Ovary (tissue), 9 donors: Measurements from ENCODE around the gene TEX54. TPM values are rescaled to one million over a fixed set of nuclear protein-coding genes. Genes with fewer than 3 reads are reported as not detected.
"Not testable (repeated sequence)": the region's sequence is repeated elsewhere in the genome, so short reads cannot be mapped to it uniquely, and the experiment has no call there.

Experiments
- DNase-seq, 5 donors: peaks; one replicate each; pipeline ENCODE4 v3.0.0-alpha.2; 2019 to 2020
- H3K27ac ChIP-seq, 2 donors: fragments of 200-600 bp; one replicate each; pipeline versions ENCODE4 v1.5.1 to v1.8.0; 2019 to 2022
- H3K27me3 ChIP-seq: fragments of 200-600 bp; one replicate; pipeline ENCODE4 v1.8.0; 2022
- H3K36me3 ChIP-seq: fragments of 200-600 bp; sonication (generic); one replicate; pipeline ENCODE4 v1.5.1; 2019
- H3K4me1 ChIP-seq: one replicate; pipeline ENCODE4 v1.8.1; 2013; ENCODE audit warnings: mild to moderate bottlenecking, moderate library complexity; ENCODE audit not compliant: insufficient read depth
- H3K4me3 ChIP-seq: fragments of 200-600 bp; sonication (generic); one replicate; pipeline ENCODE4 v1.5.1; 2017
- H3K9me3 ChIP-seq, 2 donors: fragments of 200-600 bp in 1 of 2; sonication (generic) in 1 of 2; one replicate each; pipeline versions ENCODE4 v1.5.1 to v1.8.1; 2013 to 2019; ENCODE audit warnings: mild to moderate bottlenecking in 1 of 2, moderate library complexity in 1 of 2
- EP300 ChIP-seq: sonication (generic); formaldehyde crosslinking; IDR thresholded peaks from one replicate; pipeline ENCODE4 v1.6.1; 2017; ENCODE audit warnings: antibody characterized with exemption
- POLR2A ChIP-seq: fragments of 450-650 bp; IDR thresholded peaks from one replicate; pipeline ENCODE4 v1.6.1; 2017; ENCODE audit warnings: antibody characterized with exemption, mild to moderate bottlenecking, moderate library complexity
- WGBS, 3 donors: extraction: QIAGEN DNeasy Blood & Tissue Kit in 1 of 3; methylation state at CpG; one replicate each; pipeline versions ENCODE4 v1.1.5 to v1.1.7; 2013 to 2017; 5-methylcytosine and 5-hydroxymethylcytosine counted together
- intact Hi-C, 4 donors: fragments of 100-400 bp; cut with DNase I; formaldehyde crosslinking; loops; one replicate each; pipeline versions ENCODE4 v1.11.0 to v1.15.1; 2022 to 2023
- polyA plus RNA-seq, 2 donors: library from polyadenylated mRNA; stranded (reverse); fragments of 200-250 nt in 1 of 2; fragments of 350-450 nt in 1 of 2; fragmentation: Illumina TruSeq in 1 of 2; extraction: RNeasy Lipid Tissue Mini Kit (QIAGEN cat#74804) in 1 of 2; gene quantifications; one replicate each; pipeline ENCODE4 v1.2.3, GENCODE V29; 2013 to 2014
- total RNA-seq, 7 donors: library from RNA; depleted of rRNA in 2 of 7; stranded (reverse); fragments of >200 nt in 2 of 7; fragmentation: NEBNext Ultra II Directional in 3 of 7; extraction: Animal tissue kit (Norgen Biotek cat#: 25700) in 3 of 7; gene quantifications; one replicate each; pipeline versions ENCODE4 v1.1.0 to v1.2.4, GENCODE V29; 2016 to 2023
- TF ChIP-seq, protein P1 (sequence below), 3 donors: fragments of 450-650 bp in 2 of 3; fragments of 200-600 bp in 1 of 3; IDR thresholded peaks; one replicate each; pipeline versions ENCODE4 v1.5.1 to v1.8.0; 2016 to 2022; ENCODE audit warnings: antibody characterized with exemption in 3 of 3, mild to moderate bottlenecking in 1 of 3
- donor health status: DM: no; HTN: no; CAD: no; lungs with moderate emphysema.
- donor health status: DM: no; HTN: no; CAD: no.
- donor health status: Bipolar disorder and iron deficiency.
- donor health status: DM: yes; HTN: yes; CAD: no.
- donor health status: DM: no; HTN: no; CAD: no.
- donor health status: DM: yes; HTN: yes; CAD: no.

TEX54 gene
- total and polyA plus RNA-seq, 9 donors = not detected

DNA sequence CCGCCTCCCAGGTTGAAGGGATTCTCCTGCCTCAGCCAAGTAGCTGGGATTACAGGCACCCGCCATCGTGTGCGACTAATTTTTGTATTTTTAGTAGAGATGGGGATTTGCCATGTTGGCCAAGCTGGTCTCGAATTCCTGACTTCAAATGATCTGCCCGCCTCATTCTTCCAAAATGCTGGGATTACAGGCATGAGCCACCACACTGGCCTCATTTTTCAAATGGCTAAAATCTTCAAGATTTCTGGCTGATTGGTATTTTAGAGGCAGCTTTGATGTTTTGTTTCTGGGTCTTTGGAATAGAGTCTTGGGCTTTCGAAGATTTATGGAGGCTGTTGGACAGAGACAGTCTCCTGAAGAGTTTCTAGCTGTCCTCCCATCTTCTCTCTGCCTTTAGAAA is 42.2 kb upstream of the TEX54 start:
- Histone ChIP-seq H3K36me3 (no peaks in the 10 kb centered on the region), H3K27ac (no peak overlapping the region), H3K4me3 (no peak overlapping the region), H3K4me1 (peaks cover 9% of the 10 kb centered on the region), H3K9me3 (no peaks in the 10 kb centered on the region), H3K27me3 (no peaks in the 10 kb centered on the region)
- no peak for DNase-seq
- WGBS, 3 donors = 92 to 96% (median 96%) methylated on average over 7 of the region's 7 CpGs
- intact Hi-C loops = no loop called here
- TF ChIP-seq, protein P1, sequence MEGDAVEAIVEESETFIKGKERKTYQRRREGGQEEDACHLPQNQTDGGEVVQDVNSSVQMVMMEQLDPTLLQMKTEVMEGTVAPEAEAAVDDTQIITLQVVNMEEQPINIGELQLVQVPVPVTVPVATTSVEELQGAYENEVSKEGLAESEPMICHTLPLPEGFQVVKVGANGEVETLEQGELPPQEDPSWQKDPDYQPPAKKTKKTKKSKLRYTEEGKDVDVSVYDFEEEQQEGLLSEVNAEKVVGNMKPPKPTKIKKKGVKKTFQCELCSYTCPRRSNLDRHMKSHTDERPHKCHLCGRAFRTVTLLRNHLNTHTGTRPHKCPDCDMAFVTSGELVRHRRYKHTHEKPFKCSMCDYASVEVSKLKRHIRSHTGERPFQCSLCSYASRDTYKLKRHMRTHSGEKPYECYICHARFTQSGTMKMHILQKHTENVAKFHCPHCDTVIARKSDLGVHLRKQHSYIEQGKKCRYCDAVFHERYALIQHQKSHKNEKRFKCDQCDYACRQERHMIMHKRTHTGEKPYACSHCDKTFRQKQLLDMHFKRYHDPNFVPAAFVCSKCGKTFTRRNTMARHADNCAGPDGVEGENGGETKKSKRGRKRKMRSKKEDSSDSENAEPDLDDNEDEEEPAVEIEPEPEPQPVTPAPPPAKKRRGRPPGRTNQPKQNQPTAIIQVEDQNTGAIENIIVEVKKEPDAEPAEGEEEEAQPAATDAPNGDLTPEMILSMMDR (IDR thresholded peaks at IDR 0.05) = no peak
- TF ChIP-seq EP300 (no peak), POLR2A (no peak)

DNA sequence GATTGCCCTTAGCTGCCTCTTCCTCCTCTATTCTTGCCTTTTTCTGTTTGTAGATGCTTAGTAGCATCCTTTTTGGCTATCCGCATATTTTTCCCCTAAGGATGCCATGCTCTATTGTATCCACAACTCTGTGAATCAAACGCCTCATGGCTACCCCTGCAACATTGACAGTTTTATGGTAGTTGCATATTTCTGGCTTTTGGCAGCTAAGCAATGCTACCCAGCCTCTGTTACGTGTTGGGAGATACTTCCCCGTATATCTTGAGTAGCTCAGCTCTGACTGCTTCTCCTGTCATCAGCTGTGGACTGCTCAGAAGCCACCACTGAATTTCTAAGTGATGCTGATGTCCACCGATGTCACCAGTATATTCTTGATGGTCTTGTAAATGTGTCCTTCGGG is 33.0 kb upstream of the TEX54 start:
- whole genome bisulfite sequencing, 3 donors = 72 to 79% (median 73%) methylated on average over 6 of the region's 6 CpGs
- no peak overlapping the region for H3K27ac ChIP-seq
- no peaks in the 10 kb centered on the region for H3K4me1 ChIP-seq
- no peaks in the 10 kb centered on the region for H3K27me3 ChIP-seq
- intact Hi-C loops = loop anchor here in 1 of 4 donors (10.0 kb wide), 1 partner anchor 481 kb away; no protein-coding TSS in a partner anchor
- H3K9me3 ChIP-seq = no peaks in the 10 kb centered on the region
- H3K4me3 ChIP-seq = no peak overlapping the region
- DNase-seq = no peak
- TF ChIP-seq EP300 (no peak), POLR2A (no peak)
- TF ChIP-seq, protein P1 (IDR thresholded peaks at IDR 0.05) = no peak
- no peaks in the 10 kb centered on the region for H3K36me3 ChIP-seq

DNA sequence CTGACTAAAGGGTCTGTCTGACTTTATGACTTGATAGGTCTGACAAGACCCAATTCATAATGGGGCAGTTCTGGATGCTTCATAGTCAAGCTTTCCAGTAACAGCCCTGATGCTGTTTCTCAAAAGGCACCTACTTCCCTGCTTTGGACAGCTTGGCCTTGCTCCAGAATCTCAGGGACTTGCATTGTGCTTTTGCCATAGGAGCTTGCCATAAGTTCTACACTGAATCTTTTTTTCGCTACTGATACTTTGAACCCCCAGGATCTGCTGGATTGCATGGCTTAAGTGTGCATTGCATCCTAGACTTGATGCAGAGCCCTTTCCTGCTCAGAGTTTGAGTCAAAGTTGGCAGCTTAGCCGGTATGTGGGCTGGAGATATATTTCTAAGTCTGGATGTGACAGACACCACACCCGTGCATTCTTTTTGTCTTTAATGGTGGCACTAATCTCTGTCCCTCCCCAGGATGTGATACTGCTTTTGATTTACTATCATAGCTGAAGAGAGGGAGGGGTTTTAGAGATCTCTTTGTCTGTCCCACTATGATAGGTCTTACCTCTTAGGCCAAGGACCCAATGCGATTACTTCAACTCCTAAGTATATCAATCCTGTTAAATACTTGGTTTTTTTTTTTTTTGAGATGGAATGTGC is 31.2 kb upstream of the TEX54 start:
- no peaks in the 10 kb centered on the region for H3K4me1 ChIP-seq
- WGBS, 3 donors = 67 to 73% (median 69%) methylated on average over 4 of the region's 4 CpGs
- intact Hi-C loops = loop anchor here in 3 of 4 donors (2.0 to 10.0 kb wide), 3 partner anchors 77 to 479 kb away; partner anchors contain the start of gene TMEM179B (in 3 of the 3)
- DNase-seq = no peak
- no peaks in the 10 kb centered on the region for H3K27me3 ChIP-seq
- H3K36me3 ChIP-seq = no peaks in the 10 kb centered on the region
- no peaks in the 10 kb centered on the region for H3K9me3 ChIP-seq
- no peak overlapping the region for H3K4me3 ChIP-seq
- no peak overlapping the region for H3K27ac ChIP-seq
- TF ChIP-seq, protein P1 (IDR thresholded peaks at IDR 0.05) = no peak

DNA sequence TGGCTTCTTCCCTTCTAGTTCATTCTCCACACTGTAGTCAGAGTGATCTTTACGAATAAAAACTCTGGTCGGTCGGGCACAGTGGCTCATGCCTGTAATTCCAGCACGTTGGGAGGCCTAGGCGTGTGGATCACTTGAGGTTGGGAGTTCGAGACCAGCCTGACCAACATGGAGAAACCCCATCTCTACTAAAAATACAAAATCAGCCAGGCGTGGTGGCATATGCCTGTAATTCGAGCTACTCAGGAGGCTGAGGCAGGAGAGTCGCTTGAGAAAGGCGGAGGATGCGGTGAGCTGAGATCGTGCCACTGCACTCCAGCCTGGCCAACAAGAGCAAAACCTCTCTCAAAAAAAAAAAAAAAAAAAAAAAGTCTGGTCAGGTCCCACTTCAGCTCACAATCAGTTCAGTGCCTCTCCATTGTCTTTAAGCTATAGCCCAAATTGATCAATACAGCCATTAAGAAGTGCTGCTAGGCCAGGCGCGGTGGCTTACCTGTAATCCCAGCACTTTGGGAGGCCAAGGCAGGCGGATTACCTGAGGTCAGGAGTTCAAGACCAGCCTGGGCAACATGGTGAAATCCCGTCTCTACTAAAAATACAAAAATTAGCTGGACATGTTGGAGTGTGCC is 29.0 kb upstream of the TEX54 start:
- H3K4me3 ChIP-seq, H3K9me3 ChIP-seq, H3K27ac ChIP-seq, H3K4me1 ChIP-seq, DNase-seq, H3K27me3 ChIP-seq, H3K36me3 ChIP-seq: not testable (repeated sequence)
- intact Hi-C loops = loop anchor here (2.0 to 10.0 kb wide), 4 partner anchors 71 to 477 kb away; partner anchors contain the start of gene TMEM179B (in 3 of the 4)
- 85 to 88% (median 88%) methylated on average over 16 of the region's 16 CpGs for WGBS, 3 donors
